Mesodermal cell (in vitro differentiated cells): ENCODE measurements around the gene NFATC3.

Experiments used
- H3K27ac ChIP-seq: 2 replicates; pipeline ENCODE4 v1.7.0; 2013; ENCODE audit warnings: mild to moderate bottlenecking, low read depth, low read length, moderate library complexity; ENCODE audit not compliant: severe bottlenecking
- H3K36me3 ChIP-seq: 2 replicates; pipeline ENCODE4 v1.7.1; 2013; ENCODE audit warnings: mild to moderate bottlenecking, low read length, moderate library complexity; ENCODE audit not compliant: control insufficient read depth, insufficient read depth
- H3K4me1 ChIP-seq: one replicate; pipeline ENCODE4 v1.7.1; 2013; ENCODE audit warnings: mild to moderate bottlenecking, low read length; ENCODE audit not compliant: insufficient read depth, control insufficient read depth, poor library complexity, severe bottlenecking
- H3K4me3 ChIP-seq: 2 replicates; pipeline ENCODE4 v1.7.0; 2013; ENCODE audit warnings: low read length, control low read depth, mild to moderate bottlenecking; ENCODE audit not compliant: insufficient read depth, poor library complexity, severe bottlenecking; ENCODE audit errors: extremely low read depth
- H3K9me3 ChIP-seq: 2 replicates; pipeline ENCODE4 v1.7.1; 2013; ENCODE audit warnings: mild to moderate bottlenecking, low read length, moderate library complexity; ENCODE audit not compliant: control insufficient read depth
- WGBS, 2 experiments: methylation state at CpG; one replicate each; pipeline ENCODE4 v1.1.5; 2013; ENCODE audit warnings: missing lambda C conversion rate in 2 of 2; ENCODE audit not compliant: insufficient coverage in 2 of 2; 5-methylcytosine and 5-hydroxymethylcytosine counted together

The NFATC3 gene

GRCh38 chr16:68082629-68083238, 2.4 kb upstream of the NFATC3 start:
- no peak overlapping the region for H3K4me3 ChIP-seq
- WGBS, 2 experiments = 80% methylated on average over 1 of the region's 2 CpGs; no CpG with 5 or more reads in 1 of the 2 experiments
- H3K9me3 ChIP-seq = no peaks in the 10 kb centered on the region
- H3K36me3 ChIP-seq = peaks cover 16% of the 10 kb centered on the region
- no peak overlapping the region for H3K27ac ChIP-seq
- H3K4me1 ChIP-seq = peaks cover 17% of the 10 kb centered on the region

- 95 to 100% methylated on average over 2 to 4 of the region's 4 CpGs for WGBS, 2 experiments
- no peak overlapping the region for H3K4me3 ChIP-seq
- no peaks in the 10 kb centered on the region for H3K9me3 ChIP-seq
- peaks cover 17% of the 10 kb centered on the region for H3K4me1 ChIP-seq
- H3K27ac ChIP-seq = peak overlapping the region; percentile 95
- H3K36me3 ChIP-seq = peaks cover 10% of the 10 kb centered on the region
These were observed 1.9 kb upstream of the NFATC3 start for GRCh38 chr16:68083239-68083781.

GRCh38 chr16:68083861-68084503, 1.2 kb upstream of the NFATC3 start:
- Histone ChIP-seq H3K4me3 (peak overlapping the region; percentile 88), H3K36me3 (peaks cover 4% of the 10 kb centered on the region), H3K4me1 (peaks cover 17% of the 10 kb centered on the region), H3K27ac (peak overlapping the region; percentile 95), H3K9me3 (no peaks in the 10 kb centered on the region)
- 28% methylated on average over 14 to 17 of the region's 21 CpGs for WGBS, 2 experiments

GRCh38 chr16:68084504-68085258, 489 bp upstream of the NFATC3 start:
- H3K4me3 ChIP-seq = peak overlapping the region; percentile 88
- no peaks in the 10 kb centered on the region for H3K9me3 ChIP-seq
- H3K4me1 ChIP-seq = peaks cover 14% of the 10 kb centered on the region
- H3K27ac ChIP-seq = peak overlapping the region; percentile 95
- 2% methylated on average over 24 to 33 of the region's 45 CpGs for WGBS, 2 experiments
- H3K36me3 ChIP-seq = no peaks in the 10 kb centered on the region

GRCh38 chr16:68086336-68086841, 1.2 kb downstream of the NFATC3 start:
- Histone ChIP-seq H3K36me3 (no peaks in the 10 kb centered on the region), H3K27ac (peak overlapping the region; percentile 88), H3K4me3 (peak overlapping the region; percentile 88), H3K4me1 (peaks cover 13% of the 10 kb centered on the region), H3K9me3 (no peaks in the 10 kb centered on the region)
- WGBS, 2 experiments = 0% methylated on average over 2 of the region's 6 CpGs; no CpG with 5 or more reads in 1 of the 2 experiments

GRCh38 chr16:68086860-68087268, 1.7 kb downstream of the NFATC3 start:
- Histone ChIP-seq H3K27ac (peak overlapping the region; percentile 6), H3K4me3 (peak overlapping the region; percentile 88), H3K36me3 (no peaks in the 10 kb centered on the region), H3K9me3 (no peaks in the 10 kb centered on the region), H3K4me1 (peaks cover 17% of the 10 kb centered on the region)
- WGBS, 2 experiments = 39 to 86% methylated on average over 1 to 2 of the region's 6 CpGs

GRCh38 chr16:68087688-68088087, 2.5 kb downstream of the NFATC3 start:
- H3K4me3 ChIP-seq = no peak overlapping the region
- H3K4me1 ChIP-seq = peaks cover 17% of the 10 kb centered on the region
- no peak overlapping the region for H3K27ac ChIP-seq
- no peaks in the 10 kb centered on the region for H3K9me3 ChIP-seq
- no peaks in the 10 kb centered on the region for H3K36me3 ChIP-seq
- no CpG with 5 or more reads among the region's 2 CpGs for WGBS, 2 experiments

- Histone ChIP-seq H3K9me3 (no peaks in the 10 kb centered on the region), H3K36me3 (no peaks in the 10 kb centered on the region), H3K27ac (no peak overlapping the region), H3K4me1 (peaks cover 13% of the 10 kb centered on the region), H3K4me3 (no peak overlapping the region)
- 90 to 92% methylated on average over 1 to 2 of the region's 9 CpGs for WGBS, 2 experiments
These were observed 3.2 kb downstream of the NFATC3 start for GRCh38 chr16:68088130-68088972.

GRCh38 chr16:68089067-68089466, 3.9 kb downstream of the NFATC3 start:
- Histone ChIP-seq H3K27ac (no peak overlapping the region), H3K36me3 (no peaks in the 10 kb centered on the region), H3K9me3 (no peaks in the 10 kb centered on the region), H3K4me1 (peaks cover 8% of the 10 kb centered on the region), H3K4me3 (no peak overlapping the region)
- 92 to 100% methylated on average over 1 to 3 of the region's 4 CpGs for WGBS, 2 experiments

GRCh38 chr16:68090130-68090529, 5.0 kb downstream of the NFATC3 start:
- Histone ChIP-seq H3K27ac (no peak overlapping the region), H3K4me3 (no peak overlapping the region), H3K9me3 (no peaks in the 10 kb centered on the region), H3K4me1 (peaks cover 4% of the 10 kb centered on the region), H3K36me3 (no peaks in the 10 kb centered on the region)
- no CpG with 5 or more reads among the region's 3 CpGs for WGBS, 2 experiments
